GM12878 (cell line): Measurements from ENCODE around the gene EDEM3. TPM values are rescaled to one million over a fixed set of nuclear protein-coding genes. Genes with fewer than 3 reads are reported as not detected.
"Not testable (repeated sequence)": the region's sequence is repeated elsewhere in the genome, so short reads cannot be mapped to it uniquely, and the experiment has no call there.

Experiments used
- ATAC-seq: fragments of 200-7000 bp; cut with Tn5 transposase; 3 replicates; pipeline ENCODE4 v1.9.1; 2020; ENCODE audit warnings: mild to moderate bottlenecking, moderate library complexity
- BruUV-seq: library from RNA; stranded (reverse); fragments of 400-500 nt; replicated peaks from 2 replicates; lab custom pipeline; 2021; lab: Mats Ljungman, UMichigan
- CTCF ChIA-PET: fragments of 300-600 bp; sonication (Branson Sonifier 250); formaldehyde crosslinking; extraction: SDS; loops from one replicate; lab custom pipeline; 2021; ENCODE audit warnings: inconsistent platforms; lab: Yijun Ruan, JAX
- POLR2A ChIA-PET: fragments of 350-600 bp; formaldehyde crosslinking; extraction: SDS; loops from one replicate; lab custom pipeline; 2021; ENCODE audit warnings: inconsistent platforms; lab: Charles Lee
- RAD21 ChIA-PET: fragments of 300-600 bp; sonication (Branson Sonifier 250); formaldehyde crosslinking; loops from one replicate; lab custom pipeline; 2023; ENCODE audit warnings: antibody characterized with exemption; ENCODE audit not compliant: unreplicated experiment; lab: Charles Lee
- SMC1A ChIA-PET: fragments of 300-600 bp; sonication (Branson Sonifier 250); formaldehyde crosslinking; loops from one replicate; lab custom pipeline; 2023; ENCODE audit not compliant: unreplicated experiment, uncharacterized antibody; lab: Charles Lee
- DNase-seq: peaks from one replicate; pipeline ENCODE4 v3.0.0-alpha.2; 2011; ENCODE audit warnings: low read depth, low spot score
- FAIRE-seq: peaks from 3 replicates; lab custom pipeline; 2011; peaks lifted over from hg19 to GRCh38; lab: Jason Lieb, UNC
- H2AFZ ChIP-seq: 2 replicates; pipeline ENCODE4 v1.6.0; 2011; ENCODE audit warnings: low read depth, low read length, control low read depth; ENCODE audit not compliant: control insufficient read depth
- H3K27ac ChIP-seq: 2 replicates; pipeline ENCODE4 v1.5.1; 2011; ENCODE audit warnings: control low read depth; ENCODE audit not compliant: control insufficient read depth, insufficient read depth
- H3K27me3 ChIP-seq, 2 experiments: replicated peaks in 1 of 2; 2 replicates each; pipeline versions ENCODE4 v1.6.0 to v1.6.1; 2011; ENCODE audit warnings: low read length in 1 of 2; ENCODE audit not compliant: control insufficient read depth in 2 of 2, insufficient read depth in 2 of 2
- H3K36me3 ChIP-seq, 2 experiments: 2 replicates each; pipeline ENCODE4 v1.5.1; 2011; ENCODE audit warnings: low read length in 1 of 2; ENCODE audit not compliant: control insufficient read depth in 2 of 2, insufficient read depth in 2 of 2
- H3K4me1 ChIP-seq: 2 replicates; pipeline ENCODE4 v1.6.1; 2011; ENCODE audit warnings: mild to moderate bottlenecking, low read length, moderate library complexity, mixed read lengths; ENCODE audit not compliant: control insufficient read depth, insufficient read depth
- H3K4me2 ChIP-seq: 2 replicates; pipeline ENCODE4 v1.6.0; 2011; ENCODE audit warnings: control low read depth; ENCODE audit not compliant: control insufficient read depth, insufficient read depth
- H3K4me3 ChIP-seq: fragments of 200-600 bp; sonication (generic); 2 replicates; pipeline ENCODE4 v1.5.1; 2016
- H3K79me2 ChIP-seq: 2 replicates; pipeline ENCODE4 v1.6.0; 2011; ENCODE audit warnings: low read length; ENCODE audit not compliant: control insufficient read depth, insufficient read depth
- H3K9ac ChIP-seq: 2 replicates; pipeline ENCODE4 v1.8.0; 2011; ENCODE audit warnings: low read length, control low read depth, mixed read lengths; ENCODE audit not compliant: control insufficient read depth, insufficient read depth
- H3K9me3 ChIP-seq: replicated peaks from 3 replicates; pipeline ENCODE4 v1.5.1; 2011; ENCODE audit warnings: mild to moderate bottlenecking, low read length; ENCODE audit not compliant: control insufficient read depth, insufficient read depth
- H4K20me1 ChIP-seq: 2 replicates; pipeline ENCODE4 v1.6.0; 2011; ENCODE audit not compliant: control insufficient read depth, insufficient read depth
- CBX3 ChIP-seq: fragments of 200-600 bp; sonication (generic); IDR thresholded peaks from 2 replicates; pipeline ENCODE4 v1.6.1; 2016; ENCODE audit warnings: low read depth, borderline replicate concordance
- IRF4 ChIP-seq: IDR thresholded peaks from 2 replicates; pipeline ENCODE4 v1.6.1; 2011; ENCODE audit warnings: low read depth, low read length
- MEF2A ChIP-seq: IDR thresholded peaks from 2 replicates; pipeline ENCODE4 v1.6.1; 2011; ENCODE audit warnings: low read depth, mild to moderate bottlenecking, low read length, moderate library complexity; ENCODE audit not compliant: insufficient read depth
- NFYB ChIP-seq: IDR thresholded peaks from 2 replicates; pipeline ENCODE4 v1.6.1; 2011; ENCODE audit warnings: low read depth, mild to moderate bottlenecking, low read length, improper control_type of control experiment, moderate library complexity; ENCODE audit not compliant: insufficient read depth
- NR2C2 ChIP-seq: IDR thresholded peaks from 2 replicates; pipeline ENCODE4 v1.6.1; 2011; ENCODE audit warnings: borderline replicate concordance, low read depth; ENCODE audit not compliant: control insufficient read depth, insufficient read length
- NRF1 ChIP-seq: conservative IDR thresholded peaks from 2 replicates; pipeline ENCODE4 v1.6.1; 2011; ENCODE audit warnings: mild to moderate bottlenecking, low read depth, low read length, improper control_type of control experiment
- SMAD1 ChIP-seq: fragments of 450-650 bp; IDR thresholded peaks from 2 replicates; pipeline ENCODE4 v1.6.1; 2018; ENCODE audit warnings: mild to moderate bottlenecking, low read depth; ENCODE audit not compliant: partially characterized antibody
- SUPT20H ChIP-seq: IDR thresholded peaks from 2 replicates; pipeline ENCODE4 v1.6.1; 2011; ENCODE audit warnings: low read depth, mild to moderate bottlenecking, low read length, moderate library complexity, borderline replicate concordance; ENCODE audit not compliant: control insufficient read depth
- TCF7 ChIP-seq: IDR thresholded peaks from 2 replicates; pipeline ENCODE4 v1.6.1; 2014; ENCODE audit warnings: antibody characterized with exemption, borderline replicate concordance
- ZZZ3 ChIP-seq: IDR thresholded peaks from 2 replicates; pipeline ENCODE4 v1.6.1; 2011; ENCODE audit warnings: low read depth; ENCODE audit not compliant: control insufficient read depth, insufficient read length
- WGBS: methylation state at CpG from one replicate; pipeline ENCODE4 v1.1.6; 2016; ENCODE audit warnings: low lambda C conversion rate; ENCODE audit not compliant: insufficient replicate concordance, insufficient coverage; ENCODE audit errors: missing lambda C conversion rate; 5-methylcytosine and 5-hydroxymethylcytosine counted together
- in situ Hi-C: fragments of 300-500 bp; cut with MboI; formaldehyde crosslinking; loops from 9 replicates; pipeline ENCODE4 v1.14.3; 2018; ENCODE audit warnings: mixed read lengths
- intact Hi-C: fragments of 100-400 bp; cut with micrococcal nuclease; formaldehyde crosslinking; loops from one replicate; pipeline ENCODE4 v1.14.2; 2022; ENCODE audit not compliant: unreplicated experiment
- polyA plus RNA-seq, 11 experiments: library from polyadenylated mRNA; depleted of rRNA in 4 of 11; unstranded in 6 of 11; stranded (reverse) in 5 of 11; fragments of >200 nt; fragmentation: Nextera tagmentation in 4 of 11; fragmentation: Illumina TruSeq in 1 of 11; extraction: Ambion mirVana in 4 of 11; extraction: Trizol in 1 of 11; gene quantifications; 1 replicate in 1 of 11; 2 replicates in 10 of 11; pipeline versions ENCODE4 v1.2.1 to v1.2.3, GENCODE V29; 2011 to 2016; ENCODE audit warnings: inconsistent platforms in 2 of 11, missing spikeins in 2 of 11, low read depth in 1 of 11
- total RNA-seq, 4 experiments: library from RNA; depleted of rRNA in 3 of 4; stranded (reverse); fragments of >200 nt in 3 of 4; fragmentation: Illumina TruSeq in 1 of 4; extraction: Trizol in 1 of 4; gene quantifications; 2 replicates each; pipeline versions ENCODE4 v1.2.1 to v1.2.3, GENCODE V29; 2013 to 2021
- TF ChIP-seq, protein P1 (sequence below): fragments of 450-650 bp; IDR thresholded peaks from 2 replicates; pipeline ENCODE4 v1.6.1; 2014; ENCODE audit warnings: mild to moderate bottlenecking
- TF ChIP-seq, protein P2 (sequence below): fragments of 450-650 bp; IDR thresholded peaks from 2 replicates; pipeline ENCODE4 v1.6.1; 2016; ENCODE audit warnings: mild to moderate bottlenecking

Gene EDEM3
- total and polyA plus RNA-seq, 10 of the 15 experiments (the other 5 are each of a cell fraction or from before 2014, with no cell fraction given) = 6.4 to 19.3 (median 14.3) TPM

DNA sequence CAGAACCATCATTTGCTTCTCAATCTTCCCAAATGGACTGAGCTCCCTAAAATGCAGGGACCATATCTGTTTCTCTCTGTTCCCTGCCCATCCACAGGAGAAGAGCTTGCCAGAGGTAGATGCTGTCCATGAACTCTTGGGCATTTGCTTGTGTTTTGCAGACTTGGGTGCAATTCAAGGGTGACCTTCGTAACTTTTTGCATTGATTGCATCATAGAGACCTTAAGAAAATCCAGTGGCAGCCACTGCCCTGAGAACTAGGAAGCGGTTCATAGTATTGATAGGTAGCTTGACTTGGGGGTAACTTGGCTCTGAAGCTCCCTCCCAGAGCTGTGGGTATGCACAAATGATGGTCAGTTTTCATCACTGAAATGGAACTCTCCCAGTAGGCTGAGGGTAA is 34.3 kb upstream of the EDEM3 start (continued):
- TF ChIP-seq TCF7 = no peak

DNA sequence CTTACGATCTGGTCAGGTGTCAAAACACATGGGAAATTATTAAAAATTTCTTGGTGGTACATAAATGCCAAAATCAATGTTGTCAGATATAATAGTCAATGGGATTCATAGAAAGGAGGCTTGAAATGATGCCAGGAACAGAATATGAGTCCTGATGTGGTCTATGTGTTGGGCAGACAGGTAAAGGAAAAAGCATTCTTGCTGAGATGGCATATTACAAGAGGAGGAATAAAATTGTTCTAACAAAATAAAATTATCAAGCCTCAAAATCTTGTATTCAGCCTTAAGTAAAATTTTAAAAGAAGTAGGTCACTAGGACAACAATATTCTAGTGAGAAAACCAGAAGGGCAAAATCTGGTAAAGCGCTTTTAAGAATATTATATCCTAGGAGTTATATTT is 30.9 kb upstream of the EDEM3 start:
- TF ChIP-seq NRF1 (no peak), SUPT20H (no peak), ZZZ3 (no peak), IRF4 (no peak), NR2C2 (no peak), SMAD1 (no peak), MEF2A (no peak), CBX3 (no peak), NFYB (no peak)
- TF ChIP-seq, protein P1, sequence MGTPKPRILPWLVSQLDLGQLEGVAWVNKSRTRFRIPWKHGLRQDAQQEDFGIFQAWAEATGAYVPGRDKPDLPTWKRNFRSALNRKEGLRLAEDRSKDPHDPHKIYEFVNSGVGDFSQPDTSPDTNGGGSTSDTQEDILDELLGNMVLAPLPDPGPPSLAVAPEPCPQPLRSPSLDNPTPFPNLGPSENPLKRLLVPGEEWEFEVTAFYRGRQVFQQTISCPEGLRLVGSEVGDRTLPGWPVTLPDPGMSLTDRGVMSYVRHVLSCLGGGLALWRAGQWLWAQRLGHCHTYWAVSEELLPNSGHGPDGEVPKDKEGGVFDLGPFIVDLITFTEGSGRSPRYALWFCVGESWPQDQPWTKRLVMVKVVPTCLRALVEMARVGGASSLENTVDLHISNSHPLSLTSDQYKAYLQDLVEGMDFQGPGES = no peak
- TF ChIP-seq, protein P2, sequence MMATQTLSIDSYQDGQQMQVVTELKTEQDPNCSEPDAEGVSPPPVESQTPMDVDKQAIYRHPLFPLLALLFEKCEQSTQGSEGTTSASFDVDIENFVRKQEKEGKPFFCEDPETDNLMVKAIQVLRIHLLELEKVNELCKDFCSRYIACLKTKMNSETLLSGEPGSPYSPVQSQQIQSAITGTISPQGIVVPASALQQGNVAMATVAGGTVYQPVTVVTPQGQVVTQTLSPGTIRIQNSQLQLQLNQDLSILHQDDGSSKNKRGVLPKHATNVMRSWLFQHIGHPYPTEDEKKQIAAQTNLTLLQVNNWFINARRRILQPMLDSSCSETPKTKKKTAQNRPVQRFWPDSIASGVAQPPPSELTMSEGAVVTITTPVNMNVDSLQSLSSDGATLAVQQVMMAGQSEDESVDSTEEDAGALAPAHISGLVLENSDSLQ = no peak
- TF ChIP-seq, all 136 proteins: peak for 0
- H4K20me1 ChIP-seq = no peaks in the 10 kb centered on the region
- 98% methylated on average over 2 of the region's 2 CpGs for WGBS
- peaks cover 9% of the 10 kb centered on the region; the same call in 2 of the 3 replicates for H3K9me3 ChIP-seq
- BruUV-seq = no TSS peak
- no peak overlapping the region for H2AFZ ChIP-seq
- no peaks in the 10 kb centered on the region for H3K27me3 ChIP-seq
- no peak overlapping the region for H3K4me3 ChIP-seq
- FAIRE-seq (no peak), ATAC-seq (no peak), DNase-seq (no peak)
- ChIA-PET RAD21 (no interaction called here), SMC1A (interaction anchor here (1.0 kb wide), 1 partner anchor 20 kb away, joined by 3 read pairs; no protein-coding TSS in a partner anchor), CTCF (no interaction called here), POLR2A (no interaction called here)
- H3K36me3 ChIP-seq = no peaks in the 10 kb centered on the region
- in situ Hi-C loops = no loop called here
- peaks cover 3% of the 10 kb centered on the region for H3K4me1 ChIP-seq
- H3K79me2 ChIP-seq = no peaks in the 10 kb centered on the region
- H3K4me2 ChIP-seq = no peak overlapping the region
- intact Hi-C loops = no loop called here
- no peak overlapping the region for H3K9ac ChIP-seq
- no peak overlapping the region for H3K27ac ChIP-seq

DNA sequence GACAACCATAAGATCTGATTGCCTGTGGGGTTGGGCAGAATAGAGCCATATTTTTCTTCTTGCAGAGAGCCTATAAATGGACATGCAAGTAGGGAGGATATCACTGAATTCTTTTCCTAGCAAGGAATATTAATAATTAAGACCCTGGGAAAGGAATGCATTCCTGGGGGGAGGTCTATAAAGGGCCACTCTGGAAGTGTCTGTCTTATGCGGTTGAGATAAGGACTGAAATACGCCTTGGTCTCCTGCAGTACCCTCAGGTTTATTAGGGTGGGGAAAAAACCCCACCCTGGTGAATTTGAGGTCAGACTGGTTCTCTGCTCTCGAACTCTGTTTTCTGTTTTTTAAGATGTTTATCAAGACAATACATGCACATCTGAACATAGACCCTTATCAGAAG is 29.1 kb upstream of the EDEM3 start:
- H3K79me2 ChIP-seq, H3K4me2 ChIP-seq, H3K36me3 ChIP-seq, H3K9me3 ChIP-seq, FAIRE-seq, H3K27me3 ChIP-seq, ATAC-seq, H2AFZ ChIP-seq, H3K4me1 ChIP-seq, SMC1A ChIA-PET, H3K27ac ChIP-seq, H3K9ac ChIP-seq, POLR2A ChIA-PET, intact Hi-C loops, H3K4me3 ChIP-seq, H4K20me1 ChIP-seq, BruUV-seq, in situ Hi-C loops, RAD21 ChIA-PET, DNase-seq: not testable (repeated sequence)
- WGBS = 93% methylated on average over 3 of the region's 3 CpGs
- CTCF ChIA-PET = interaction anchor here (1.1 to 1.2 kb wide), 2 partner anchors 189 to 198 kb away, joined by 3 read pairs; no protein-coding TSS in a partner anchor
